ENCODE results near the gene TEX10.

- TF ChIP-seq GATA3 (IDR thresholded peaks at IDR 0.05; ENCODE audit: low read depth, low read length): no peak
- TF ChIP-seq GATA2 (IDR thresholded peaks at IDR 0.05; ENCODE audit: low read depth, low read length): no peak
Measured at GRCh38 chr9:100379862-100380261, 27.1 kb upstream of the TEX10 start.
